ENCODE data around the gene MELTF.

GRCh38 chr3:196989721-196990262, 39.8 kb downstream of the MELTF start:
- TF ChIP-seq CTCF (IDR thresholded peaks at IDR 0.05) (no peak), POLR2A (IDR thresholded peaks at IDR 0.05) (no peak)
